ES-I3 (cell line): ENCODE measurements around the gene ZNF581.

Experiments used
- H3K36me3 ChIP-seq: 2 replicates; pipeline ENCODE4 v1.6.1; 2013; ENCODE audit warnings: mild to moderate bottlenecking, low read length, control low read depth, moderate library complexity; ENCODE audit not compliant: insufficient read depth
- H3K4me1 ChIP-seq: 2 replicates; pipeline ENCODE4 v1.6.1; 2013; ENCODE audit warnings: mild to moderate bottlenecking, control low read depth, low read length; ENCODE audit not compliant: insufficient read depth
- H3K9ac ChIP-seq: 2 replicates; pipeline ENCODE4 v1.6.1; 2013; ENCODE audit warnings: low read depth, mild to moderate bottlenecking, low read length, moderate library complexity
- H3K9me3 ChIP-seq: 2 replicates; pipeline ENCODE4 v1.6.1; 2013; ENCODE audit warnings: mild to moderate bottlenecking, low read length, moderate library complexity; ENCODE audit not compliant: control insufficient read depth, insufficient read depth

ZNF581 gene

DNA sequence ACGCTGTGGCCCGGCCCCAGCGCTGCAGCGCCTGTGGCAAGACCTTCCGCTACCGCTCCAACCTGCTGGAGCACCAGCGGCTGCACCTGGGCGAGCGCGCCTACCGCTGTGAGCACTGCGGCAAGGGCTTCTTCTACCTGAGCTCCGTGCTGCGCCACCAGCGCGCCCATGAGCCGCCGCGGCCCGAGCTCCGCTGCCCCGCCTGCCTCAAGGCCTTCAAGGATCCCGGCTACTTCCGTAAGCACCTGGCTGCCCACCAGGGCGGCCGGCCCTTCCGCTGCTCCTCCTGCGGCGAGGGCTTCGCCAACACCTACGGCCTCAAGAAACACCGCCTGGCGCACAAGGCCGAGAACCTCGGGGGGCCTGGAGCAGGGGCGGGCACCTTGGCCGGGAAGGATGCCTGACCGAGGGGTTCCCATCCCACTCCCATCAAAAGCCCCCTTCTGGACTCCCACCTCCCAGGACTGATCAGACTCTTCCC, 27.0 kb upstream of the ZNF581 start:
- Histone ChIP-seq H3K9ac (no peak overlapping the region), H3K9me3 (no peaks in the 10 kb centered on the region), H3K36me3 (peaks cover 6% of the 10 kb centered on the region), H3K4me1 (no peaks in the 10 kb centered on the region)

DNA sequence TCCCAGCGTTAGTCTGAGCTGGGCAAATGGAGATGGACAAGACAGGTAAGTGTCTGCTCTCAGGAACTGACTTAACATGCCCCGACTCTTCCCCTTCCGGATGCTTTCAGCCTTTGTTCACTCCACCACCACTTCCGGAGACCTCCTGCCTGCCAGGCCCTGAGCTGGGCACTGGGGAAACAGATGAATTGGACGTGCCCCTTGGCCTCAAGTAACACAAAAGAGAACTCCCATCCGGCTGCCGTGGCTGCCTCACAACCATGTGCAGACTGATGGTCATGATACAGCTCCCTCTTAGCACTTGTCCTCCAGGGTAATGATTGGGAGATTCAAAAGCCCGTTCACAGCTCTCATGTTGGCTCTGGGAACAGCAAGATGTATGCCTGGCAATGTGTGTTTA, 26.0 kb upstream of the ZNF581 start:
- Histone ChIP-seq H3K9me3 (no peaks in the 10 kb centered on the region), H3K9ac (no peak overlapping the region), H3K4me1 (no peaks in the 10 kb centered on the region), H3K36me3 (peaks cover 6% of the 10 kb centered on the region)

DNA sequence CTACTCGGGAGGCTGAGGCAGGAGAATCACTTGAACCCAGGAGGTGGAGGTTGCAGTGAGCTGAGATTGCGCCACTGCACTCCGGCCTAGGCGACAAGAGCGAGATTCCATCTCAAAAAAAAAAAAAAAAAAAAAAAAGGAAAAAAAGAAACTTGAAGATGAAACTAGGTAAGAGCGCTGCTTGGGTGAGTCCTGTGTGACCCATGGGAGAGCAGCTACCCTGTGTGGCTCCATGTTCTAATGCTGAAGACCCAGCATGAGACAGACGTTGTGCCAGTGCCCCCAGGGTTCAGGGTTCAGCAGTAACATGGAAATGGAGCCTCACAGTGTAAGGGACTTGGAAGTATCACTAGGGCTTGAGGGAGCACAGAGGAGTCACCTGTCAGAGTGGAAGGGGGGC, 25.0 kb upstream of the ZNF581 start:
- Histone ChIP-seq H3K4me1 (no peaks in the 10 kb centered on the region), H3K9me3 (no peaks in the 10 kb centered on the region), H3K36me3 (peaks cover 6% of the 10 kb centered on the region), H3K9ac (no peak overlapping the region)

DNA sequence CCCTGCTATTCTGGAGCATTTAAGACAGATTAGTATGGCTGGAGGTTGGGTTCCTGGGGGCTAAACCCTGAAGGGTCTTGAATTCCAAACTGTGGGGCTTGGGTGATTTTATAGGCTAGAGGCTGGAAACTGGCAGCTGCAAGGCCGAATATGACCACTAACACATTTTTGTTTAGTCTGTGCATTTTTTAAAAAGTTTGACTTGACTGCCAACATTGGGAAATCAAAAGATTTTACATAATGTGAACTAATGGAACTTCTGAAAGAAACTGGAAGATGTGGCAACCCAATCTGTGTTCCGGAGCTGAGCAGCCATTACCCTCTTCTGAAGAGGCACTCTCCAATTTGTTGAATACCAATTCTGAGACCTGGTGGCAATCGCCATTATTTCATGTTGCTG, 24.2 kb upstream of the ZNF581 start:
- Histone ChIP-seq H3K9me3 (no peaks in the 10 kb centered on the region), H3K4me1 (no peaks in the 10 kb centered on the region), H3K36me3 (peaks cover 6% of the 10 kb centered on the region), H3K9ac (no peak overlapping the region)

DNA sequence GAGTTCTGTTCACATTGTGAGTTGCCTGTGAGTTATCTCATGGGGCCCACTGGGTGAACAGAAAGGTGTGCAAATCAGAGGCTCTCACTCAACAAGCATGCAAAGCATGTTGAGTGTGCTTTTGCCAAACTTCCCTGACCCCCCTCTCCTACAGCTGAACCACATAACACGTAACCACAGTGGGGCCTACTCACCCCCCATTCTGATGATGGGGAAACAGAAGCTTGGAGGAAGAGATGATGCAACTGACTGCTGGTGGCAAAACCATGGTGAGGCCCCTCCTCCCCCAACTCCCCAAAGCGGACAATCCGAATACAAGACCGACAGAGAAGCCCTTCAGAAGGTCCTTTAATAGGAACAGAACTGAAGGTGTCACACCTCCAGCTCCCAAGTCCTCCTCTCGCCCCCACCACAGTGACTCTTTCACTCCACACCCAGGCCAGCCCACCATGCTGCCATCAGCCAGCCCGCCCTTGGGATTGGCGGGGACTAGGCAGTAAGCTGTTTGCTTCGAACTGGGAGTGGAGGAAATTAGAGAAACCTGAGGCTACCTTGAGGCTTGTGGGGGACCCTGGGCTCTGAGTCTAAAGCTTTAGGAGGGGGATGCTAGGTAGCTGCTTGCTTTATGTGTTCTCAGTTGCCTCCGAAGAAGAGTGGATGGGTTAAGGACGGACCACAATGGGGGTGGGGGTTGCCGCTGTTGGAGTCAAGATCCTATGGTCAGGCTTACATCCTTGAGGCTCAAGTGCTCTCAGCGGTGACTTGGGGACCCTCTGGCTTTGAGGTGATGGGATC, 22.8 kb upstream of the ZNF581 start:
- Histone ChIP-seq H3K36me3 (peaks cover 6% of the 10 kb centered on the region), H3K4me1 (no peaks in the 10 kb centered on the region), H3K9me3 (no peaks in the 10 kb centered on the region), H3K9ac (no peak overlapping the region)

DNA sequence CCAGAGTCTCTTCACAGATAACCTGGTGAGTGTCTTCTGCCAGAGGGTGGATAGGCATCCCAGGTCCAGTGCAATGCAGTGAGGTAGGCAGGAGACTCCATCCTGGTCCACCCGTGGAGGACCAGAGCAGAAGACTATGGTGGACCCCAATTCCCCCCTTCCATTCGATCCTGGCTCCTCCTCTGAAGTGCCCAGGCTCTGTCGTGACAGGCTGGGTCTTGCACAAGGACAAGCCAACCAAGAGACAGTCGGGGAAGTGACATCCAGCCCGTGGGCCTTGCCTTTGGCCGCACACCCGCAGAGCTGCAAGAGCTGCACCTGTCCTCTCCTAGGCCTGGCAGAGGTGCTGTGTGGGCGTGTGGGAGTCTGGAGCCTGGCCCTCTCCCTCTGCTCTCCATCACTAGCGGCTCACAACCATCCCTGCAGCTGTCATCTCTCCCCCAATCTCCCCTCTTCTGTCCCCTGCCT, 22.2 kb upstream of the ZNF581 start:
- Histone ChIP-seq H3K36me3 (peaks cover 6% of the 10 kb centered on the region), H3K9ac (no peak overlapping the region), H3K4me1 (no peaks in the 10 kb centered on the region), H3K9me3 (no peaks in the 10 kb centered on the region)

DNA sequence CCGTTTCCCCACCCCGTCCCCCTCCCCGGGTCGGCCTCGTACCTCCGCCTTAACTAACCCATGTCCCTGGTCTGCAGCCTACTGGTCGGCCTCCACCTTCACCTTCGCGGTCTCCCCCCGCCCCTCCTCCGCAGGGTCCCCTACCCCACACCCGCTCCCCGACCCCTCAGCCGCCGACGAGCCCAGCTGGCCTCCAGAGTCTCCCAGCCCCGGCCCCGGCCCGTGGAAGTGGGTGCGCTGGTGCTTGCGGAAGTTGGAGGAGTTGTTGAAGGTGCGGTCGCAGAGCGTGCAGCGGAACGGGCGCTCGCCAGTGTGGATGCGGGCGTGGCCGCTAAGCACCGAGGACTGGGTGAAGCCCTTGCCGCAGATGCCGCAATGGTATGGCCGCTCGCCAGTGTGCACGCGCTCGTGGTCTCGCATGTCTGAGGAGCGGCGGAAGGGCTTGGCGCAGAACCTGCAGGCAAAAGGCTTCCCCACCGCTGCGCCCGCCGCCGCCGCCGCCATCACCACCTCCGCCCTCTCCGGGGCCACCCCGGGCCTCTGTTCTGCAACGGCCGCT, 21.7 kb upstream of the ZNF581 start:
- Histone ChIP-seq H3K4me1 (no peaks in the 10 kb centered on the region), H3K36me3 (peaks cover 6% of the 10 kb centered on the region), H3K9me3 (no peaks in the 10 kb centered on the region), H3K9ac (no peak overlapping the region)

DNA sequence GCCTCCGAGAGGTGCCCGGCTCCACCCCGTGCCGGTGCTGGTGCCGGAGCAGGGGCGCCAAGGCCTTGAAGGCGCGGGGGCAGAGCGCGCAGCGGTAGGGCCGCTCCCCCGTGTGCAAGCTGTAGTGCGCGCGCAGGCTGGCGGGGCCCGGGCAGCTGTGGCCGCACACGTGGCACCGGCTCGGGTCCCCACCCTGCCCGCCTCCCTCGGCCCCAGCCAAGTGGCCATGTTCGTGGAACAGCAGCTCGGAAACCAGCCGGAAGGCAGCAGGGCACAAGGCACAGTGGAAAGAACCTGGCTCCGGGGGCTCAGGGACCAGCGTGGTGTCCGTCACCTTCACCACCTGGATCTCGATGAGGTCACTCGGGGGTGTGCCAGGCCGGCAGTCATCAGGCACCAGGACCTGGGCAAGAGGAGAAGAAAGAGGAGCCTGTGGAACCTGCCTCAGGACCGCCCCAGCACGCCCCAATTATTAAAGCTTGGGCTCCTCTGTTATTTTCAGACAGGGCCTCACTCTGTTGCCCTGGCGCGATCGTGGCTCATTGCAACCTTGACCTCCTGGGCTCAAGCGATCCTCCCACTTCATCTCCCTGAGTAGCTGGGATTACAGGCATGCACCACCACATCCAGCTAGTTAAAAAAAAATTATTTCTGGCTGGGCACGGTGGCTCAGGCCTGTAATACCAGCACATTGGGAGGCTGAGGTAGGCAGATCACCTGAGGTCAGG, 21.0 kb upstream of the ZNF581 start:
- no peak overlapping the region for H3K9ac ChIP-seq
- no peaks in the 10 kb centered on the region for H3K4me1 ChIP-seq
- peaks cover 3% of the 10 kb centered on the region for H3K36me3 ChIP-seq
- H3K9me3 ChIP-seq: no peaks in the 10 kb centered on the region

DNA sequence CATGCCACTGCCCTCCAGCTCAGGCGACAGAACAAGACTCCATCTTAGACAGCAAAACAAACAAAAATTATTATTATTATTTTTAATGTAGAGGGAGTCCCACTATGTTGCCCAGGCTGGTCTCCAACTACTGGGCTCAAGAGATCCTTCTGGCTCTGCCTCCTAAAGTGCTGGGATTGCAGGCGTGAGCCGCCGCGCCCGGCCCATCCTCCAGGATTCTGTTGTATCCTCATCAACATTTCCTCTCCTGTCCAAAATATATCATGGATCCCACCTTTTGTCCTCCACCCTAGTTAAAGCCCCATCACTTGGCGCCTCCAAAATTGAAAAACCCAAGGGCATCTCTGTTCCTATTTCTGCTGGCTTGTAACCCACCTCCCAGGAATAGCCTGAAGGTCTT, 20.3 kb upstream of the ZNF581 start:
- no peak overlapping the region for H3K9ac ChIP-seq
- no peaks in the 10 kb centered on the region for H3K4me1 ChIP-seq
- no peaks in the 10 kb centered on the region for H3K9me3 ChIP-seq
- no peaks in the 10 kb centered on the region; the same call in 1 of the 2 replicates for H3K36me3 ChIP-seq

DNA sequence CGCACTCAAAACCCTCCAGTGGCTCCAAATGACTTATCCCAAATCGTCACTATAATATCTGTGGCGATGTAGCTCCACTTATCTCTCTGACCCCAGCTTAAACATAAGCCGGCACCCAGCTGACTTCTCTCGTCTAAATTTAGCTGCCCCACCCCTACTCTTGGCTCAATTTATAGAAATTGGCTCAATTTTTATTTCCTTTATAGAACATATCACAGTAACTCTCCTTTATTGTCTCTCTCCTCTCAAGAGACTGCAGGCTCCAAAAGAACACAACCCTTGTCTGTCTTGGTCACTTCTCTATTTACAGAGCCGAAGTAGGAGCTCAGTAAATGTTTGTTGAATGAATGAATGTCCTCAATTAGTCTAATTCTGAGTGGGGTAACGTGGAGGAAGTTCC, 19.9 kb upstream of the ZNF581 start:
- H3K36me3 ChIP-seq: no peaks in the 10 kb centered on the region; the same call in 1 of the 2 replicates

DNA sequence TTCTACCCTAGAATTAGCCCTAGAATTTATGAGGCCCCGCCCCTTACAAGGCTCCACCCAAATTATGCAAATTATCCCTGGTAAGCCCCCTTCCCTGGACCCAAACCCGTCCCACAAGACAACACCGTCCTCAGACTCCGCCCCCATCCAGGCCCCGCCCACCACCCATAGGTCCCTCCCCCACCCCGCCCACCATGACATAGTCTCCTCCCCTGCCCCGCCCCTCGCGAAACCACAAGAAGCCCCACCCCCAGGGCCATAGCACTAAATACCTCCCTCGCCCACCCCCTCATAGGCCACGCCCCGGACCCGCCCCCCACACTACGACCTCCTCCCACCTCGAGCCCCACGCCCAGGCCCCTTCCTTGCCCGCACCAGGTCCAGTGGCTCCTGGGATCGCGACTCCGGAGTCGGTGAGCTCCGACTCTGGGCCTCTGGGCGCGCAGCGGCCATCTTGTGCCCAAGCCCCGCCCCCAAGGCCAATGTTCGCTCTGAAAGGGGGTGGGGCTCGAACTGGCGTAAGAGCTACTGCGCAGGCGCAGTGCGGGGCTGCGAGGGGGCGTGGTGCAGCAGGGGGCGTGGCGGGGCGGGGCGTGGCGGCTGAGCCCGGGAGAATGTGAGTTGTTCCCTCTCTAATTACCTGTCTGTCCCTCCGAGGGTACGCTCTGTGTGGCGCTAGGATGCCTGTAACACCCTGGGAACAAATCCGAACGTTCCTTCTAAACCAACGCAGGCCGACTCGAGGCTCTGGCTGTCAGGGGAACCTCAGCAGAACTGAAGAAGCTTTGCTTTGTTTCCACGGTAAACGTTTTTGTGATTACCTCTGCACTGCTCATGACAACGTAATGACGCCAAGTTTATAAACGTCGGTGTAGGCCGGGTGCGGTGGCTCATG, 19.1 kb upstream of the ZNF581 start, which contains the start of gene ZNF784:
ZNF784 (minus strand) TSS at position 458 of the 895 bp plus-strand sequence; CDS start at position 453, 5 bp downstream.
- Histone ChIP-seq H3K4me1 (no peaks in the 10 kb centered on the region), H3K9ac (peak within 1 kb of the TSS; percentile 54; the same call in 1 of the 2 replicates), H3K9me3 (no peaks in the 10 kb centered on the region), H3K36me3 (no peaks in the 10 kb centered on the region; the same call in 1 of the 2 replicates)

More for the DNA sequence above, 19.9 kb upstream of the ZNF581 start:
- Histone ChIP-seq H3K9me3 (no peaks in the 10 kb centered on the region), H3K9ac (peak overlapping the region; percentile 31; the same call in 1 of the 2 replicates), H3K4me1 (no peaks in the 10 kb centered on the region)

DNA sequence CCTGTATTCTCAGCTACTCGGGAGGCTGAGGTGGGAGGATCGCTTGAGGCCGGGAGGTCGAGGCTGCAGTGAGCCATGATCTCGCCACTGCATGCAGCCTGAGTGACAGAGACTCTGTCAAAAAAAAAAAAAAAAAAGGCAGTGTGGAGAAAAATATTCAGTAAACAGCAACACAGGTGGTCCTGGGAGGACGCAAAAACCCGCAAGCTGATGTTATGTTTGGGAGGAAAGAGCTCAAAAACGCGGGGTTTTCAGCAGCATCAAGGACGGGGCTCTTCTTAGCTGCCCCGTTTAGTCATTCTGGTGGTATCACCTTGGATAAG, 18.5 kb upstream of the ZNF581 start:
- Histone ChIP-seq H3K9ac (peak overlapping the region; percentile 54; the same call in 1 of the 2 replicates), H3K36me3 (no peaks in the 10 kb centered on the region; the same call in 1 of the 2 replicates), H3K4me1 (no peaks in the 10 kb centered on the region), H3K9me3 (no peaks in the 10 kb centered on the region)

DNA sequence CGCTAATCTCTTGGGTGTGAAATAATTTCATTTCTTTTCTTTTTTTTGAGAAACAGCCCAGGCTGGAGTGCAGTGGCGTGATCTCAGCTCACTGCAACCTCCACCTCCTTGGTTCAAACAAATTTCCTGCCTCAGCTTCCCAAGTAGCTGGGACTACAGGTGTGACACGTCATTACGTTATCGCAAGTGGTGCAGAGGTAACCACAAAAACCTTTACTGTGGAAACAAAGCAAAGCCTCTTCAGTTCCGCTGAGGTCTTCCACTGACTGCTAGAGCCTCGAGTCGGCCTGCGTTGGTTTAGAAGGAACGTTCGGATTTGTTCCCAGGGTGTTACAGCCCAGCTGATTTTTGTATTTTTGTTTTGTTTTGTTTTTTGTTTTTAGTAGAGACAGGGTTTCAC, 17.1 kb upstream of the ZNF581 start:
- H3K36me3 ChIP-seq: no peaks in the 10 kb centered on the region; the same call in 1 of the 2 replicates
- no peaks in the 10 kb centered on the region for H3K4me1 ChIP-seq
- no peak overlapping the region for H3K9ac ChIP-seq
- H3K9me3 ChIP-seq: no peaks in the 10 kb centered on the region

DNA sequence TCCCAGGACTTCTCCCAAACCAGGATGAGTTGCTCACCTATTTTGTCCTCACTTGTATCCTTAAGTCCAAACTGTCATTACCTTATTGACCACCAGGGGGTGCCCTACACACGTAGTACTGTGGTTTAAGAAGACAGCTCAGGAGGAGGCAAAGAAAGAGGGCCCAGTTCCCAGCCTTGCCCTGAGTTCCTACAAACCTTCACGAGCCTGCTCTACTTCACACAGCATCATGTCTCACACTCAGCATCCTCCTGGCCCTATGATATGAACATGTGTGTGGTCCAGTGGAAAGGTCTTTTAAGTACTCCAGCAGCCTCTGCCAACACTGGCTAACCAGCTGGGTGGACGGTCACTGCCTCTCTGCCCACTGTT, 11.0 kb upstream of the ZNF581 start:
- Histone ChIP-seq H3K4me1 (peaks cover 8% of the 10 kb centered on the region; the same call in 1 of the 2 replicates), H3K36me3 (no peaks in the 10 kb centered on the region), H3K9ac (no peak overlapping the region), H3K9me3 (no peaks in the 10 kb centered on the region)
